GM20000 (cell line): ENCODE measurements around the gene FGGY.

Source experiments
- DNase-seq: peaks from one replicate; pipeline ENCODE4 v3.0.0; 2012; ENCODE audit warnings: low spot score
- CTCF ChIP-seq: IDR thresholded peaks from 2 replicates; pipeline ENCODE4 v1.5.1; 2012; ENCODE audit warnings: mild to moderate bottlenecking, control low read depth; ENCODE audit errors: extremely low read depth, missing control alignments

FGGY gene

GRCh38 chr1:59751004-59751395 is 454.1 kb downstream of the FGGY start:
- DNase-seq, result no peak
- TF ChIP-seq CTCF, result no peak

- DNase-seq, result no peak
- no peak for TF ChIP-seq CTCF
Observed at GRCh38 chr1:59751801-59752200, 454.9 kb downstream of the FGGY start.

- TF ChIP-seq CTCF, result no peak
- DNase-seq, result peak; percentile 30
Observed at GRCh38 chr1:59752556-59753414, 455.9 kb downstream of the FGGY start.

GRCh38 chr1:59755069-59755685 is 458.3 kb downstream of the FGGY start:
- no peak for DNase-seq
- TF ChIP-seq CTCF, result no peak

GRCh38 chr1:59757197-59757747 is 460.4 kb downstream of the FGGY start:
- no peak for TF ChIP-seq CTCF
- DNase-seq, result no peak

GRCh38 chr1:59759156-59759925 is 462.4 kb downstream of the FGGY start:
- DNase-seq, result peak; percentile 80
- peak; percentile 83 for TF ChIP-seq CTCF
